CD14-positive monocyte (primary cell): ENCODE data around the gene TBC1D9B. TPM values are rescaled to one million over a fixed set of nuclear protein-coding genes. Genes with fewer than 3 reads are reported as not detected.
A peak's percentile ranks its signal among the peaks of the same experiment; 100 is the strongest.

Experiments used
- DNase-seq, 3 donors: peaks; one replicate each; pipeline ENCODE4 v3.0.0-alpha.2; 2011 to 2022
- H2AFZ ChIP-seq: 2 replicates; pipeline ENCODE4 v1.6.0; 2012; ENCODE audit warnings: mild to moderate bottlenecking, low read depth, low read length, inconsistent platforms; ENCODE audit not compliant: insufficient read depth, poor library complexity, severe bottlenecking
- H3K27ac ChIP-seq, 2 donors: 1 replicate in 1 of 2; 2 replicates in 1 of 2; pipeline ENCODE4 v1.5.1; 2012 to 2013; ENCODE audit warnings: low read length in 2 of 2, control low read depth in 1 of 2, inconsistent platforms in 1 of 2, low read depth in 1 of 2, mild to moderate bottlenecking in 1 of 2
- H3K27me3 ChIP-seq, 2 donors: one replicate each; pipeline versions ENCODE4 v1.6.0 to v1.6.1; 2011 to 2013; ENCODE audit warnings: low read length in 2 of 2; ENCODE audit not compliant: control insufficient read depth in 2 of 2, insufficient read depth in 2 of 2
- H3K36me3 ChIP-seq, 2 donors: replicated peaks in 1 of 2; 1 replicate in 1 of 2; 2 replicates in 1 of 2; pipeline versions ENCODE4 v1.5.1 to v1.6.1; 2012 to 2013; ENCODE audit warnings: low read length in 2 of 2, control low read depth in 1 of 2, inconsistent platforms in 1 of 2, mild to moderate bottlenecking in 1 of 2; ENCODE audit not compliant: insufficient read depth in 2 of 2, control insufficient read depth in 1 of 2
- H3K4me1 ChIP-seq, 2 donors: 1 replicate in 1 of 2; 2 replicates in 1 of 2; pipeline versions ENCODE4 v1.5.1 to v1.6.1; 2012 to 2013; ENCODE audit warnings: low read length in 2 of 2, control low read depth in 1 of 2, inconsistent platforms in 1 of 2, mild to moderate bottlenecking in 1 of 2, moderate library complexity in 1 of 2; ENCODE audit not compliant: insufficient read depth in 2 of 2, control insufficient read depth in 1 of 2
- H3K4me2 ChIP-seq: replicated peaks from 2 replicates; pipeline ENCODE3; 2012; ENCODE audit warnings: low read length, moderate library complexity, mild to moderate bottlenecking; ENCODE audit not compliant: poor library complexity, severe bottlenecking; ENCODE audit errors: extremely low read depth
- H3K4me3 ChIP-seq, 3 experiments: fragments of 200-600 bp in 1 of 3; sonication (generic) in 1 of 3; replicated peaks in 1 of 3; 1 replicate in 2 of 3; 2 replicates in 1 of 3; pipeline ENCODE4 v1.5.1; 2011 to 2013; ENCODE audit warnings: low read length in 3 of 3, mild to moderate bottlenecking in 3 of 3, control low read depth in 2 of 3, low read depth in 2 of 3, inconsistent platforms in 1 of 3, moderate library complexity in 1 of 3
- H3K79me2 ChIP-seq: 2 replicates; pipeline ENCODE4 v1.6.0; 2012; ENCODE audit warnings: mild to moderate bottlenecking, control low read depth, inconsistent platforms, low read length, moderate library complexity; ENCODE audit not compliant: insufficient read depth
- H3K9ac ChIP-seq: 2 replicates; pipeline ENCODE4 v1.6.0; 2017; ENCODE audit warnings: low read length, mild to moderate bottlenecking; ENCODE audit not compliant: insufficient read depth, poor library complexity, severe bottlenecking
- H3K9me3 ChIP-seq, 2 donors: replicated peaks in 1 of 2; 1 replicate in 1 of 2; 2 replicates in 1 of 2; pipeline versions ENCODE4 v1.5.1 to v1.6.1; 2012 to 2013; ENCODE audit warnings: low read length in 2 of 2, control low read depth in 1 of 2; ENCODE audit not compliant: control insufficient read depth in 1 of 2, insufficient read depth in 1 of 2
- H4K20me1 ChIP-seq: 2 replicates; pipeline ENCODE4 v1.6.0; 2012; ENCODE audit warnings: mild to moderate bottlenecking, low read length, control low read depth, moderate library complexity; ENCODE audit not compliant: insufficient read depth
- H3K27ac Mint-ChIP-seq, 7 donors: one replicate each; pipeline ENCODE4 v1.8.0; 2020; ENCODE audit warnings: mild to moderate bottlenecking in 7 of 7, mixed read lengths in 7 of 7, moderate library complexity in 6 of 7, inconsistent platforms in 2 of 7
- H3K27me3 Mint-ChIP-seq, 3 donors: one replicate each; pipeline ENCODE4 v1.8.0; 2021 to 2022; ENCODE audit warnings: low read depth in 3 of 3, mild to moderate bottlenecking in 3 of 3, mixed read lengths in 3 of 3, moderate library complexity in 3 of 3, inconsistent platforms in 1 of 3
- H3K36me3 Mint-ChIP-seq, 2 donors: one replicate each; pipeline ENCODE4 v1.8.0; 2020; ENCODE audit warnings: mixed read lengths in 2 of 2, inconsistent platforms in 1 of 2, mild to moderate bottlenecking in 1 of 2
- H3K4me1 Mint-ChIP-seq: one replicate; pipeline ENCODE4 v1.8.0; 2020; ENCODE audit warnings: mild to moderate bottlenecking, mixed read lengths
- H3K4me3 Mint-ChIP-seq, 2 donors: one replicate each; pipeline ENCODE4 v1.8.0; 2020; ENCODE audit warnings: mild to moderate bottlenecking in 2 of 2, mixed read lengths in 2 of 2, moderate library complexity in 1 of 2
- H3K9me3 Mint-ChIP-seq, 7 donors: one replicate each; pipeline ENCODE4 v1.8.0; 2020 to 2022; ENCODE audit warnings: mixed read lengths in 7 of 7, mild to moderate bottlenecking in 6 of 7, moderate library complexity in 6 of 7, inconsistent platforms in 2 of 7
- WGBS: methylation state at CpG from one replicate; pipeline ENCODE4 v1.1.5; 2013; ENCODE audit warnings: missing lambda C conversion rate; ENCODE audit not compliant: insufficient coverage; 5-methylcytosine and 5-hydroxymethylcytosine counted together
- intact Hi-C, 2 donors: fragments of 100-400 bp; cut with micrococcal nuclease; formaldehyde crosslinking; loops; one replicate each; pipeline versions ENCODE4 v1.15.0 to v1.15.1; 2023
- polyA plus RNA-seq, 3 donors: library from polyadenylated mRNA; depleted of rRNA in 1 of 3; unstranded in 2 of 3; stranded (reverse) in 1 of 3; fragments of 300-500 nt in 2 of 3; fragments of >200 nt in 1 of 3; fragmentation: Illumina TruSeq in 2 of 3; gene quantifications; 1 replicate in 2 of 3; 2 replicates in 1 of 3; pipeline ENCODE4 v1.2.3, GENCODE V29; 2012 to 2021
- TF ChIP-seq, protein P1 (sequence below): fragments of 200-600 bp; IDR thresholded peaks from one replicate; pipeline ENCODE4 v1.8.0; 2022; ENCODE audit warnings: antibody characterized with exemption, mild to moderate bottlenecking

The TBC1D9B gene
- polyA plus RNA-seq, 3 donors = 13.4 to 116 (median 26.3) TPM

DNA sequence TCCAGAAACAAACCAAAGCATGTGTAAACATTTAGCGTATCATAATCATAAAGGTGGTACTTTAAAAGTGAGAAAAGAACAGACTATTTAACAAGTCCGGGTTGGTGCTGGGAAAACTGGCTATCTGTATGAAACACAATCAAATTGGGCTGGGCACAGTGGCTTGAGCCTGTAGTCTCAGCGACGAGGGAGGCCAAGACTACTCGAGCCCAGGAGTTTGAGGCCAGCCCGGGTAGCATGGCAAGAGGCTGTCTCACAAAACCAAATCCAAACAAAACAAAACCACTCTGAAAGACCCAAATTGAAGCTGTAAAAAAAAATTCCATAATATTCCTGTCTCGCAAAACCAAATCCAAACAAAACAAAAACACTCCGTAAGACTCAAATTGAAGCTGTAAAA, 53.3 kb downstream of the TBC1D9B start:
- peaks cover 25% of the 10 kb centered on the region for H3K4me1 Mint-ChIP-seq
- H3K27me3 Mint-ChIP-seq = peaks cover 0 to 2% (median 0%) of the 10 kb centered on the region in 3 donors
- no peaks in the 10 kb centered on the region for H3K79me2 ChIP-seq
- H3K4me1 ChIP-seq = peaks cover 18 to 30% of the 10 kb centered on the region in 2 donors
- no peak for DNase-seq
- H3K4me3 Mint-ChIP-seq = no peak overlapping the region
- TF ChIP-seq, protein P1, sequence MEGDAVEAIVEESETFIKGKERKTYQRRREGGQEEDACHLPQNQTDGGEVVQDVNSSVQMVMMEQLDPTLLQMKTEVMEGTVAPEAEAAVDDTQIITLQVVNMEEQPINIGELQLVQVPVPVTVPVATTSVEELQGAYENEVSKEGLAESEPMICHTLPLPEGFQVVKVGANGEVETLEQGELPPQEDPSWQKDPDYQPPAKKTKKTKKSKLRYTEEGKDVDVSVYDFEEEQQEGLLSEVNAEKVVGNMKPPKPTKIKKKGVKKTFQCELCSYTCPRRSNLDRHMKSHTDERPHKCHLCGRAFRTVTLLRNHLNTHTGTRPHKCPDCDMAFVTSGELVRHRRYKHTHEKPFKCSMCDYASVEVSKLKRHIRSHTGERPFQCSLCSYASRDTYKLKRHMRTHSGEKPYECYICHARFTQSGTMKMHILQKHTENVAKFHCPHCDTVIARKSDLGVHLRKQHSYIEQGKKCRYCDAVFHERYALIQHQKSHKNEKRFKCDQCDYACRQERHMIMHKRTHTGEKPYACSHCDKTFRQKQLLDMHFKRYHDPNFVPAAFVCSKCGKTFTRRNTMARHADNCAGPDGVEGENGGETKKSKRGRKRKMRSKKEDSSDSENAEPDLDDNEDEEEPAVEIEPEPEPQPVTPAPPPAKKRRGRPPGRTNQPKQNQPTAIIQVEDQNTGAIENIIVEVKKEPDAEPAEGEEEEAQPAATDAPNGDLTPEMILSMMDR = no peak
- peaks cover 11 to 19% of the 10 kb centered on the region in 2 donors for H3K36me3 ChIP-seq
- no peak overlapping the region for H3K27ac ChIP-seq
- peaks cover 0 to 1% (median 0%) of the 10 kb centered on the region in 7 donors for H3K9me3 Mint-ChIP-seq
- H3K36me3 Mint-ChIP-seq = peaks cover 6 to 8% of the 10 kb centered on the region in 2 donors
- H3K27ac Mint-ChIP-seq = no peak overlapping the region
- no peaks in the 10 kb centered on the region for H3K9me3 ChIP-seq
- H4K20me1 ChIP-seq = no peaks in the 10 kb centered on the region
- H3K27me3 ChIP-seq = no peaks in the 10 kb centered on the region
- H3K4me3 ChIP-seq = no peak overlapping the region
- intact Hi-C loops = no loop called here
- H3K9ac ChIP-seq = no peak overlapping the region
- WGBS = 100% methylated on average over 4 of the region's 8 CpGs
- H2AFZ ChIP-seq = no peak overlapping the region
- H3K4me2 ChIP-seq = no peak overlapping the region

DNA sequence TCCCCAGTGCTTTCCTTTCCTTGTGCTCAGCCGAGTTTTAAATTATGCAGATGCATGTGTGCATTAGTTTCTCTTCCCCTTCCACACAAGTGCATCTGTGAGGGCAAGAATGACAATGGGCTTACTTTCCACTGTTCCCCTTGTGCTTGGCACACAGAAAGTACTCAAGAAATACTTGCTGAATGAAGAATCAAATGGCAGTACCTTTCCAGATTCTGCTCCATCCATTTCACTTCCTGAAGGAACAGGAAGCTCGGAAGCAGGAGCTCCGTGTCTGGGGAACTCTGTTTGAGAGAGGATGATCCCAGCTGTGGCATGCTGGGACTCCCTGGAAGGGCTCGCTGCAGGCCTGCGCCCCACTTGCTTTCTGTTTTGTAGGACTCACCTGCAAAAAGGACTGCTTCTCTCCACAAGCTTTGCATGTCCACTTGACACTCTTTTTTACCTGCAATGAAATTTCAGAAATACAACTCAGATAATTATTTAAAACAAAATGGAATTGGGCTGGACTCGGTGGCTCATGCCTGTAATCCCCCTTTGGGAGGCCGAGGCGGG, 54.6 kb downstream of the TBC1D9B start:
- Histone ChIP-seq H3K79me2 (no peaks in the 10 kb centered on the region), H3K27ac (peak overlapping the region in 1 of 2 donors; percentile 49), H3K9me3 (no peaks in the 10 kb centered on the region), H3K4me2 (peak overlapping the region; percentile 33), H3K4me3 (no peak overlapping the region), H3K36me3 (peaks cover 11 to 24% of the 10 kb centered on the region in 2 donors), H3K27me3 (no peaks in the 10 kb centered on the region), H2AFZ (peak overlapping the region; percentile 32), H3K9ac (peak overlapping the region; percentile 15), H3K4me1 (peaks cover 14 to 20% of the 10 kb centered on the region in 2 donors), H4K20me1 (no peaks in the 10 kb centered on the region)
- DNase-seq = peak in 2 of 3 donors; percentile 16 to 28
- 100% methylated on average over 2 of the region's 8 CpGs for WGBS
- peak overlapping the region in 5 of 7 donors; percentile 6 to 65 (median 60) for H3K27ac Mint-ChIP-seq
- TF ChIP-seq, protein P1 = no peak
- H3K4me3 Mint-ChIP-seq = peak overlapping the region; percentile 5 to 49
- intact Hi-C loops = no loop called here
- peaks cover 0 to 1% (median 0%) of the 10 kb centered on the region in 7 donors for H3K9me3 Mint-ChIP-seq
- peaks cover 6 to 8% of the 10 kb centered on the region in 2 donors for H3K36me3 Mint-ChIP-seq
- H3K4me1 Mint-ChIP-seq = peaks cover 20% of the 10 kb centered on the region
- peaks cover 0 to 2% (median 0%) of the 10 kb centered on the region in 3 donors for H3K27me3 Mint-ChIP-seq
